ENCODE data around the gene HACD2.
A peak's percentile ranks its signal among the peaks of the same experiment; 100 is the strongest.

HACD2 gene, protein sequence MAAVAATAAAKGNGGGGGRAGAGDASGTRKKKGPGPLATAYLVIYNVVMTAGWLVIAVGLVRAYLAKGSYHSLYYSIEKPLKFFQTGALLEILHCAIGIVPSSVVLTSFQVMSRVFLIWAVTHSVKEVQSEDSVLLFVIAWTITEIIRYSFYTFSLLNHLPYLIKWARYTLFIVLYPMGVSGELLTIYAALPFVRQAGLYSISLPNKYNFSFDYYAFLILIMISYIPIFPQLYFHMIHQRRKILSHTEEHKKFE

DNA sequence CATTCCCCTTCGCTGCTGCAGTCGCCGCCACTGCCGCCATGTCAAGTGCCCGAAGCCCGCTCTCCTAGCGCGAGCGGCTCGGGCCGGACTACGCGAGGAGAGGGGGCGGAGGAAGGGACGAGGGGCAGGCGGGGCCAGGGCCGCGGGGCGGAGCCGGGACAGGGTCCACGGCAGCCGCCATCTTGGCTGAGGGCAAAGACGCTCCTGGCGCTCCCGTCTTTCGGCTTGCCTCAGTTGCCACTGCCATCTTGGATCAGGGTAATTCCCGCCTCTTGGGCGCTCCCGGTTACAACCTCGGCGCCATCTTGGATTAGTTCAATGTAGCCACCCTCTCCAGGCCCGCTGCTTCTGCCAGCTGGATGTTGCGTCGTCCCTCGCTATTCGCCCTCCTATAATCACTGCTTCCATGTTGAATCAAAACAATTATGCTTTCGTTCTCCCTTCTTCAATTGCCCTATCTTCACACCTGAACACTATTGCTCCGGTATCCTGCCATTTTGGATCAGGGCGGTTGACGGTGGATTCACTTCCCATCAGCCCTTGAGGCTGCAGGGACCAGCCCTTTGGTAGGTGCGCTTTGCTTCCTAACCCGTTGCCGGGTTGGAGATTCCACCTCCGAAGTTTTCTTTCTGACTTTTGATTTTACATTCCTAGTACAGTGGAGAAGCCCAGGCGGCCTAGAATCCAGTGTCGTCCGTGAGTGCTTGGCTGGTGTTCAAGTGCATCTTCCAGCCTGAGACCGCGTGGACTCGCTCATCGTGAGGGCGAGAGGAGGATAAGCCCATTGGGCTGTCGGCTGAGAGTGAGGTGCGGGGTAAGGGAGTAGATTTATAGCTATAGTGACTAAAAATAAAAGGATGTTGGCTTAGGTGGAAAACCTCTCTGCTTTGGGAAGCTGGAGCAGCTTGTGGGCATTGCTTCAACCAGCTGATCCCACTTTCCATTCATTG lies at the start of gene HACD2:
HACD2 (minus strand) TSS at position 66 of the 950 bp plus-strand sequence; CDS start at position 40, 26 bp downstream.
- Mint-ChIP-seq H3K27ac (peak within 1 kb of the TSS; percentile 16), H3K36me3 (peaks cover 35% of the 10 kb centered on the region), H3K4me3 (no peak within 1 kb of the TSS), H3K27me3 (no peaks in the 10 kb centered on the region), H3K4me1 (peaks cover 31% of the 10 kb centered on the region), H3K9me3 (peaks cover 21% of the 10 kb centered on the region)
- DNase-seq: peak; percentile 96
- CTCF ChIA-PET: no interaction called here

DNA sequence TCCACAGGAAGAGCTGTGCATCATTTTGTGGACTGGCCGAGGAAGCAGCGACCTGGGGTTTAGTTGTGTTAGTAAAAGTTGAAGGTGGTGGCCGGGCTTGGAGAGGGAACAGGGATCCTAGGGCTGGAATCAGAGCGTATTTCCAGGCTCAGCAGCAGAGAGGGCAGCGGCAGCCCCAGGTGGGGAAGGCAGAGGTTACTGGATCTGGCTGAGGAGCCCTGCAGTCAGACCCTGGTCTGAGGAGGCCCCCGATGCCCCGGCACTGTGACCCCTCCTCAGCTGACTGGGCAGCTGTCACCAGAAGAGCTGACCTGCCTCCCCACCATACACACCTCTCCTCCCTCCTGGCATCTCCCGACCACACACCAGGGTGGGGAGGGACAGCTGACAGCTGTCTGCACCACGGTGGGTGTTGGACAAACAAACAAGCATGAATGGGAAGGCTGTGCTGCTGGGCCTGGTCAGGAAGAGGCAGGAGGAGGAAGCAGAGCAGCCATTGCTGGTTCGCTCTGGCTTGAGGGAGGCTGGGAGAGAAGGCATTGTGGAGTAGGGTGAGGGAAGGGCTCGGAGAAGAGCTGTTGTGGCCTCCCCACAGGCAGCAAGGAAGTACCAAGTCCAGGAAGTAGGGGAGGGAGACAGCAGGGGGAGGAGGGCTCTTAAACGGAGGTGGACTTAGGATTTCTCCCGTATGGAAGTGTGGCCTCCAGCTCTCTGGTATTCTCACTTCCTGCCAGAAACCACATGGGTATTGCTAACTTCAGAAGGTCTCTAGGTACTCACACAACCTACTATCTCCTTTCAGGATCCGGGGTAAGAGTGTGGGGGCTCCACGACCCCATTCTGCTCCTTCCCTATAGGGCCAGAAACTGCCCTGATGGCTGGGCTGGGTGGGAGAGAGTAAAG lies 49.5 kb upstream of the HACD2 start:
- Mint-ChIP-seq H3K27me3 (no peaks in the 10 kb centered on the region), H3K9me3 (no peaks in the 10 kb centered on the region), H3K4me3 (no peak overlapping the region), H3K27ac (no peak overlapping the region), H3K4me1 (no peaks in the 10 kb centered on the region), H3K36me3 (no peaks in the 10 kb centered on the region)
- no peak for DNase-seq
- CTCF ChIA-PET: interaction anchor here (1.1 to 1.4 kb wide), 2 partner anchors 8 to 18 kb away, joined by 4 to 5 read pairs; no protein-coding TSS in a partner anchor

DNA sequence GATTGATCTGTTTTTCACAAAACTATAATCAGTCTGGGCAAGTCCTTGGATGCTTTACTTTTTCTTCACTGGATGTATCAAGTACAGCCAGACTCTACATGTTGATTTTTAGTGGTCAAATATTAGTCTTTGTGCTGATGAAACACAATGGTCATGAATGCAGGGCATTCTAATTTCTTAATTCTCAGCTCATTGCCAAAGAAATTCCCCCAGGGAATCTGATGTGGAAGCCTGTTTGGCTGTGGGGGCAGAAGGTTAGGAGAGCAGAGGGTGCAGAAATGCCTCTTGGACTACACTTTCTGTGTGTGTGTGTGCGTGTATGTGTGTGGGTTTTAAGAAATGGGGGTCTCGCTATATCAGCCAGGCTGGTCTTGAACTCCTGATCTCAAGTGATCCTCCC lies 48.7 kb upstream of the HACD2 start:
- peaks cover 2% of the 10 kb centered on the region for H3K27me3 Mint-ChIP-seq
- no peaks in the 10 kb centered on the region for H3K4me1 Mint-ChIP-seq
- H3K4me3 Mint-ChIP-seq: no peak overlapping the region
- H3K27ac Mint-ChIP-seq: no peak overlapping the region
- DNase-seq: no peak
- H3K36me3 Mint-ChIP-seq: no peaks in the 10 kb centered on the region
- no peaks in the 10 kb centered on the region for H3K9me3 Mint-ChIP-seq
- CTCF ChIA-PET: interaction anchor here (1.4 kb wide), 1 partner anchor 8 kb away, joined by 5 read pairs; no protein-coding TSS in a partner anchor

DNA sequence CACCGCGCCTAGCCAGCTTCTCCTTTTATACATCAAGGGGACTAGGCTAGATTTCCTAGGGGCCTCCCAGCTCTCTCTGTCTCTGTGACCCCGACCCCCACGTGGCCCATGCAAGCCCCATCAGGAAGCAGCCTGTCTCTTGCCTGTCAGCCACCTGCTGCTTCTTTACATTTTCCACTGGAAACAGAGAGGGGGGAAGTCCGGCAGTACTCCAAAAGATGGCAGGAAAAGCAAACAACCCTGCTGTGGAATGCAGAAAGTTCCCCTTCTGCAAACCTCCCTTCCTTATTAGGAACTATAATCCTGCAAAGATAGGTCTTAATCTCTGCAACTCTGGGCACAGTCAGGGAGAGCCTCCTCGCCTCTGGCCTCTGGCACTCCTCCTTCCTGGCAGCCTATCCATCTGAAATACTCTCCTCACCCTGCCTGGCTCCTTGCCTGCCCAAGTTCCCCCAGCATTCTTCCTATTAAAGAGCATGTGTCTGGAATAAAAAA lies 47.4 kb upstream of the HACD2 start:
- Mint-ChIP-seq H3K9me3 (no peaks in the 10 kb centered on the region), H3K27ac (no peak overlapping the region), H3K4me1 (no peaks in the 10 kb centered on the region), H3K4me3 (no peak overlapping the region), H3K36me3 (no peaks in the 10 kb centered on the region), H3K27me3 (peaks cover 7% of the 10 kb centered on the region)
- DNase-seq: no peak
- CTCF ChIA-PET: no interaction called here

DNA sequence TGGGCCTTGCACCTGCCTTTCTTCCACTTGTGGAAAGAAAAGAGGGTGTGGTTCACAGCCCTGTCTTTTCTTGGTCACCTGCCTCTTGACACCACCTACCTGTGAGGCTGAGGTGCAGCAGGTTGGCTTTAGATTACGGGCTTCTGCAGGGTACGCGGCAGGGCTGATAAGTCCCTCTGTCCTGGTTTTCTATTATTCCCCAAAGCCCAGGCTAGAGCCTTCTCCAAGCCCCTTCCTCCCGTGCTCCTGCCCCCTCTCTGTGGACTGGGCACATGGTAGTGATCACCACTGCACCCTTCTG lies 44.8 kb upstream of the HACD2 start:
- H3K27ac Mint-ChIP-seq: no peak overlapping the region
- CTCF ChIA-PET: no interaction called here
- no peak overlapping the region for H3K4me3 Mint-ChIP-seq
- H3K4me1 Mint-ChIP-seq: no peaks in the 10 kb centered on the region
- H3K27me3 Mint-ChIP-seq: peaks cover 12% of the 10 kb centered on the region
- no peaks in the 10 kb centered on the region for H3K9me3 Mint-ChIP-seq
- no peak for DNase-seq
- H3K36me3 Mint-ChIP-seq: no peaks in the 10 kb centered on the region

DNA sequence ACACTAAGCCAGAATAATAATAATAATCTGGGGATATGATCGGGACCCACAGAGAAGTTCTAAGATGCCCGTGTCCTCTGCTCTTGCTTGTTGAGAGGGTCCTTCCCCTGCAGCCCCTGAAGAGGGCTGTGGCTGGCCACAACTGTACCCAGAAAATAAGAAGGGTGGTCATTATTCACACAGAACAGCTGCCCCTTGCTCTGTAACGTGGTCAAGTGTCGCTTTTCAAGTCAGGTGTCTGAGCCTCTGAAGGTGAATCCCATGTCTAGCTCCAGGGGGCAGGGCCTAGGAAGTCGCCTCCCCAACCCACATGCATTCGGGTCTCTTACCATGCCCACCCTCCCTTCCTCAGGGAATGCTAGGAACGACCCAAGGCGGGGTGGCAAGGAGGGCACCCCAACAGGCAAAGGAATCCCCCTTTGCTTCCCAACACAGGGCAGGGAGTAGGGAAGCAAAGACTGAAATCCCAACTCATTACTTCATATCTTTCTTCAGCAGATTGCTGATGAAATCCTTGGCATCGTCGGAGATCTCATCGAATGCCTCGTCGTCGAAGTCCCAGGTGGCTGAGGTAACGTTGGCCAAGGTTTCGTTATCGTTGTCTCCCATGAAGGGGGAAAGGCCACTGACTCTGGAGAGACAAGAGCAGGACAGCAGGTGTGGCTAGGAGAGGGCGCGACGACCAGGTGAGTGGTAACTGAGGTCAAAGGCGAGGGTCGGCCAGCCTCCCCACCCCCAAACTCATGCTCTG lies 44.3 kb upstream of the HACD2 start:
- H3K4me1 Mint-ChIP-seq: no peaks in the 10 kb centered on the region
- H3K27ac Mint-ChIP-seq: no peak overlapping the region
- CTCF ChIA-PET: no interaction called here
- H3K4me3 Mint-ChIP-seq: no peak overlapping the region
- no peak for DNase-seq
- H3K36me3 Mint-ChIP-seq: no peaks in the 10 kb centered on the region
- no peaks in the 10 kb centered on the region for H3K9me3 Mint-ChIP-seq
- peaks cover 12% of the 10 kb centered on the region for H3K27me3 Mint-ChIP-seq

DNA sequence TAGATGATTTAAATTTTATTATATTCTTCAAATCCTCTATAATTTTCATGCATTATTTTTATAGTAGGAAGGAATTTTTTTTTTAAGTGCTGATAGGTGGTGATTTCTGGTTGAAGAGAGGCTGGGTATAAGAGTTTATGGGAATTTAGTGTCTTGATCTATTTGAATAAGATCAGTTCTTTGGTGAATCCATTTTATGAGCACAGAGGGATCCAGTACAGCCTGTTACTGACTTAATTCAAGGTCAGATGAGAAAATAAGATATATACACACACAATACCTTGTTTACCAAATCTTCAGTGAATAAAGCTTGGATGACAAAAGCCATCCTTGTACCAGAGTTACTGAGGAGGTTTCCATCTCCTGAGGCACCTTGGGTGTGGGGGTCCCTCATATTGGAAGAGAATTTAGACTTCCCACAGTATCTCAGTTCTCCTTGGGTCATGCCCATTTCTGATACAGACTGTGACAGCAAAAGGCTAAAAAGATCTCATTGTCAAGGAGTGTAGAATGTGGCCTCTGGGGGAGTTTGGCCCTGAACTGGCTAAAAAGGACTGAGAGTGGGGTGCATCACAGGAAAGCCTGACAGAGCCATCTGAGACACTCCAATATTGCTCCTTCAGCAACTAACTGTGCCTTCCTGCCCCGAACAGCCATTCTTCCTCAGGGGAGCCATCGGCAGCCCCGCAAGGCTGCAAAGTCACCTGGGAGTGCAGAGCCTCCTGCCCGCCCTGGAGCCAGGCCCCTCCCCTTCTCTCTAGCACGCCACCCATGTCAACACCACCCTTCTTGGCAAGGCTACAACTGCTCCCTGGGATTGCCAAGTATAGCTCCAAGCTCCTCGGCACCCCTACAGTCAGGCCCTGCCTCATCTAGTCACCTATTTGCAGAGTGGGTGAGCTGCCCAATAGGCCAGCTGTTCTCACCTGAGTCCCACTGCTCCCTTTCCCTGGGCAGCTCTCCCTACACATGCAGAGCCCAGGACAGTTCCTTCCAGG lies 43.1 kb upstream of the HACD2 start:
- CTCF ChIA-PET: no interaction called here
- H3K27me3 Mint-ChIP-seq: peaks cover 12% of the 10 kb centered on the region
- no peaks in the 10 kb centered on the region for H3K36me3 Mint-ChIP-seq

DNA sequence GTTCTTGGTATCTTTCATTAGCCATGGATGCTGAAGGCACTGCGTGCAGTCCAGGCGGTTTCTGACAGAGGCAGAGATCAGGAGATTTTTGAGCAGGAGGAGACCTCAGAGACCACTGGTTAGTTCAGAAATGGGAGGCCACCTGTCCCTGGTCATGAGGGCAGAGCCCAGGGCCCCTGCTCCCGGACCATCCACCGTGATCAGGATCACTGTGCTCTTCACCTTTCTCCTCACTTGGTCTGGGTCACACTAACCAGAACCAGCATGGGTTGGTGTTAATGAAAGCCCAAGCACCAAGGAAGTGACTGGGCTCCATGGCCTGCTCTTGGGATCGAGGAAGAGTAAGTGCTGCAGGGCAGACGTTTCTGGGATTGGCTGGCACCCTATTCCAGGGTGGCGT lies 42.0 kb upstream of the HACD2 start:
- CTCF ChIA-PET: no interaction called here
- H3K27ac Mint-ChIP-seq: no peak overlapping the region
- H3K4me1 Mint-ChIP-seq: no peaks in the 10 kb centered on the region
- DNase-seq: no peak
- peaks cover 15% of the 10 kb centered on the region for H3K27me3 Mint-ChIP-seq
- H3K36me3 Mint-ChIP-seq: no peaks in the 10 kb centered on the region
- no peak overlapping the region for H3K4me3 Mint-ChIP-seq
- no peaks in the 10 kb centered on the region for H3K9me3 Mint-ChIP-seq

More for the DNA sequence above, 43.1 kb upstream of the HACD2 start:
- Mint-ChIP-seq H3K4me1 (no peaks in the 10 kb centered on the region), H3K27ac (no peak overlapping the region), H3K9me3 (no peaks in the 10 kb centered on the region), H3K4me3 (no peak overlapping the region)
- no peak for DNase-seq

DNA sequence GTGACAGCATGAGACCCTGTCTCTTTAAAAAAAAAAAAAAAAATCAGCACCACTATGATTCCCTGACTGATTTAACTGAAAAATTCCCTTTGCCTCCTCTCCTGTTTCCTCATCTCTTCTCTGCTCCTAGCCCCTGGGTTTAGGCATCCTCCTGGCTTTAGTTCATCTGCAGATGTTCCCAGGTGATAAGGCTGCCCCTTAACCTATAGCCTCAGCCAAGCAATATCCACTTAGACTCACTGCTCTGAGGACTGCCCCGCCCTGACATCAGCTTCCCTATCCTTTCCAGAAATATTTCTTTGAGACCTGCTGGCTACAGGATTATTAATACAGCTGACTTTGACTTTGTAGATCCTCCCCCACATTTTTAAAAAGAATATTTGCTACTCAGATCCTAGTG lies 39.4 kb upstream of the HACD2 start:
- peaks cover 17% of the 10 kb centered on the region for H3K27me3 Mint-ChIP-seq
- no peaks in the 10 kb centered on the region for H3K36me3 Mint-ChIP-seq
- CTCF ChIA-PET: no interaction called here
- H3K27ac Mint-ChIP-seq: no peak overlapping the region
- no peaks in the 10 kb centered on the region for H3K9me3 Mint-ChIP-seq
- no peaks in the 10 kb centered on the region for H3K4me1 Mint-ChIP-seq
- DNase-seq: no peak
- no peak overlapping the region for H3K4me3 Mint-ChIP-seq

DNA sequence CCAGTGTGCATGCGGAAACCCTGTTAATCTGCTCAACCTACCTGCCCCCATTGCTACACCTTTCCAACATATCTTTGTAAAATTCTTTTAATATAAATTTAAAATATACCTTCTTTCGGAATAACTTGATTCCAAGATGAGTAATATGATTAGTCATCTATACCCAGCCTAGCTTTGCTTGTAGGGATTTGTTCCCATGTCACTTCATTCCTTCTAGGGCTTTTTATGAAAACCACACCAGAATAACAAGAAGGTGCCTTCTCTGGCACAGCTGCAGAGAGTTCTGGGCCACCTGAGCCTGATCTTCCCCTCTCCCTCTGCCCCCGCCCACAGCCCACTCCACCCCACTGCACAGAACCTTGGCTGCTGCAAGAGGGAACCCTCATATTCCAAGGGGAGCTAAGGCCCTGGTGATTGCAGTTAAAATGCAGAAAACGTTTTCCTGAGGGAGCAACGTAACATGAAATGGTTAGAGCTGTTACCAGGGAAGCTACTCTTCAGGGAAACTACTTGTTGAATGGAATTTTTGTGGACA lies 38.6 kb upstream of the HACD2 start:
- no peak for DNase-seq
- CTCF ChIA-PET: no interaction called here
- Mint-ChIP-seq H3K4me1 (no peaks in the 10 kb centered on the region), H3K9me3 (no peaks in the 10 kb centered on the region), H3K36me3 (no peaks in the 10 kb centered on the region), H3K27me3 (peaks cover 14% of the 10 kb centered on the region), H3K4me3 (no peak overlapping the region), H3K27ac (no peak overlapping the region)

DNA sequence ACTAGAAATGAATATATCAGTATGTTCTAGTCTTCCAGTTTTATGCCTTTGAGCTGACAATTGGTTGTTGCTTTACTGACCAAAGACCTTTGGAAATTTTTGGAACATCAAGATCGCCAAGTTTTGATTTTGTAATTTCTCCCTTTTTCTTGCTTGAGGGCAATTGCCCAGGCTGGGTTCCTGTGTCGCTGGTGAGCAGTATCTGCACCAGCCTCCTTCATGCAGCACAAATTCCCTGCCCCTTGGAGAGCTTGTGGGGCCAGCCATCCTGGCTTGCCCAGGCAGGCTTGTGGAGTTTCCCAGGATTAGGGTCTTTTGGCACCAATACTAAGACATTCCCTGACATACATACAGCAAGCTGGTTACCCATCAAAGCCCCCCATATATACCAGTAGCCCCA lies 37.9 kb upstream of the HACD2 start:
- no peak for DNase-seq
- Mint-ChIP-seq H3K27me3 (peaks cover 9% of the 10 kb centered on the region), H3K4me3 (no peak overlapping the region), H3K9me3 (no peaks in the 10 kb centered on the region), H3K27ac (no peak overlapping the region), H3K4me1 (no peaks in the 10 kb centered on the region), H3K36me3 (no peaks in the 10 kb centered on the region)
- CTCF ChIA-PET: no interaction called here

DNA sequence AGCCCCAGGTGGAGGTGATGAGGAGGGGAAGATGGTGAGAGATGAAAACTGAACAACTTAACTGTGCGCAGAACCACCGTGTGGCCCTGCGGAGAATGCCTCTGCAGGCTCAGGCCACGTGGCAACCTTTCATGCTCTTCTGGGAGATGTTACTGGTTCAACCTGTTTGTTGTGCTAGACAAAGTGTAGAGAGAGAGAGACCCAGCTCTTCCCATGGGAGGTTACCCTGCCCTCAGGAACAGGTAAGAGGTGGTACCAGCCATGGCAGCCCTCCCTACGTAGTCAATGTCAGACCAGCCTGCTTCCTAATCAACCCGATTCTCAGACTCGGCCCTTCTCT lies 37.0 kb upstream of the HACD2 start:
- peaks cover 8% of the 10 kb centered on the region for H3K27me3 Mint-ChIP-seq
- no peaks in the 10 kb centered on the region for H3K4me1 Mint-ChIP-seq
- H3K9me3 Mint-ChIP-seq: no peaks in the 10 kb centered on the region
- H3K4me3 Mint-ChIP-seq: no peak overlapping the region
- H3K27ac Mint-ChIP-seq: no peak overlapping the region
- H3K36me3 Mint-ChIP-seq: no peaks in the 10 kb centered on the region
- DNase-seq: no peak
- CTCF ChIA-PET: interaction anchor here (0.7 kb wide), 1 partner anchor 133 kb away, joined by 3 read pairs; no protein-coding TSS in a partner anchor
